Measurements from ENCODE around the gene NIPA2. TPM values are rescaled to one million over a fixed set of nuclear protein-coding genes. Genes with fewer than 3 reads are reported as not detected.

Gene NIPA2
- total and polyA plus RNA-seq, 2 of the 13 experiments (the other 11 are each of a cell fraction or from before 2014, with no cell fraction given): 29.0 to 56.2 TPM

- FAIRE-seq: no peak
- Histone ChIP-seq H3K27ac (ENCODE audit: extremely low read length, insufficient read depth, low read length) (no peak overlapping the region), H3K4me1 (ENCODE audit: insufficient read depth, low read length) (no peaks in the 10 kb centered on the region)
Measured at GRCh38 chr15:22902046-22902445, 63.6 kb downstream of the NIPA2 start.

More at GRCh38 chr15:22902046-22902445, 63.6 kb downstream of the NIPA2 start:
- in situ Hi-C loops (cut with HindIII; ENCODE audit: extremely low pct_ligation_motif_present, low pct_unique_long_range_greater_than_20kb) (no loop called here), intact Hi-C loops (cut with micrococcal nuclease; ENCODE audit: unreplicated experiment) (no loop called here)
- H4K20me1 ChIP-seq (ENCODE audit: insufficient read depth, low read length): no peaks in the 10 kb centered on the region
- H3K9me3 ChIP-seq (ENCODE audit: low read length): no peaks in the 10 kb centered on the region
- no peak overlapping the region for H3K4me2 ChIP-seq (ENCODE audit: low read depth, low read length)
- H3K4me3 ChIP-seq (replicated peaks in 1 of 3; ENCODE audit: insufficient read depth in 1 of 3, low read depth in 2 of 3, low read length in 3 of 3): no peak overlapping the region
- no peaks in the 10 kb centered on the region for H3K27me3 ChIP-seq (ENCODE audit: control insufficient read depth in 1 of 2, insufficient read depth in 2 of 2, low read length in 2 of 2)
- H3K9ac ChIP-seq (ENCODE audit: insufficient read depth, low read depth, low read length): no peak overlapping the region
- no peak overlapping the region for H2AFZ ChIP-seq (ENCODE audit: low read length)
- WGBS (ENCODE audit: low lambda C conversion rate): 96% methylated on average over 9 of the region's 11 CpGs
- ChIA-PET POLR2A (no interaction called here), CTCF (ENCODE audit: low intra/inter-chr PET ratio, low total read pairs) (no interaction called here)
- peaks cover 9 to 14% of the 10 kb centered on the region in 2 experiments; a peak in 4 of 5 replicates for H3K36me3 ChIP-seq (replicated peaks in 1 of 2; ENCODE audit: control insufficient read depth in 1 of 2, insufficient read depth in 2 of 2, low read length in 2 of 2)
- no peak for TF ChIP-seq ZNF652 (CRISPR knock-in tag; IDR thresholded peaks at IDR 0.05; ENCODE audit: borderline replicate concordance, low read depth)
- no peak for TF ChIP-seq TERF1 (CRISPR knock-in tag; IDR thresholded peaks at IDR 0.05)
- TF ChIP-seq REST (IDR thresholded peaks at IDR 0.05; ENCODE audit: borderline replicate concordance in 1 of 2, low read depth in 1 of 2, low read length in 2 of 2): no peak
- no peaks in the 10 kb centered on the region for H3K79me2 ChIP-seq (ENCODE audit: insufficient read depth, low read length)
- BruUV-seq (replicated peaks): no TSS peak
- DNase-seq (ENCODE audit: low spot score) (no peak), ATAC-seq (no peak)
